Osteocyte (in vitro differentiated cells): ENCODE results near the gene TGM4. TPM values are rescaled to one million over a fixed set of nuclear protein-coding genes. Genes with fewer than 3 reads are reported as not detected.

Experiments used
- DNase-seq: peaks from one replicate; pipeline ENCODE4 v3.0.0; 2021; ENCODE audit warnings: mixed read lengths; ENCODE audit not compliant: unreplicated experiment; ENCODE audit errors: extremely low spot score
- H3K27ac Mint-ChIP-seq: one replicate; pipeline ENCODE4 v1.8.0; 2021; ENCODE audit warnings: mild to moderate bottlenecking, mixed read lengths; ENCODE audit not compliant: unreplicated experiment
- H3K27me3 Mint-ChIP-seq: one replicate; pipeline ENCODE4 v1.8.0; 2021; ENCODE audit warnings: mixed read lengths; ENCODE audit not compliant: unreplicated experiment
- H3K36me3 Mint-ChIP-seq: one replicate; pipeline ENCODE4 v1.8.0; 2021; ENCODE audit warnings: mixed read lengths; ENCODE audit not compliant: unreplicated experiment
- H3K4me1 Mint-ChIP-seq: one replicate; pipeline ENCODE4 v1.8.0; 2021; ENCODE audit warnings: mixed read lengths; ENCODE audit not compliant: unreplicated experiment
- H3K4me3 Mint-ChIP-seq: one replicate; pipeline ENCODE4 v1.8.0; 2021; ENCODE audit warnings: mild to moderate bottlenecking, moderate library complexity, mixed read lengths; ENCODE audit not compliant: unreplicated experiment
- H3K9me3 Mint-ChIP-seq: one replicate; pipeline ENCODE4 v1.8.0; 2021; ENCODE audit warnings: mixed read lengths; ENCODE audit not compliant: unreplicated experiment
- CTCF ChIP-seq: fragments of 200-600 bp; sonication (generic); IDR thresholded peaks from 2 replicates; pipeline ENCODE4 v1.5.0; 2021; ENCODE audit warnings: antibody characterized with exemption, mild to moderate bottlenecking, moderate library complexity
- total RNA-seq: library from RNA; stranded (reverse); gene quantifications from 2 replicates; pipeline ENCODE4 v1.2.1, GENCODE V29; 2021

Gene TGM4
- total RNA-seq, 1 donor from 2014 or later: not detected

GRCh38 chr3:44903751-44904150 lies 29.3 kb downstream of the TGM4 start:
- no peak overlapping the region for H3K4me3 Mint-ChIP-seq
- H3K36me3 Mint-ChIP-seq: peaks cover 2% of the 10 kb centered on the region
- TF ChIP-seq CTCF: no peak
- no peak overlapping the region for H3K27ac Mint-ChIP-seq
- peaks cover 14% of the 10 kb centered on the region for H3K4me1 Mint-ChIP-seq
- no peaks in the 10 kb centered on the region for H3K27me3 Mint-ChIP-seq
- DNase-seq: no peak
- H3K9me3 Mint-ChIP-seq: no peaks in the 10 kb centered on the region

GRCh38 chr3:44905446-44906157 lies 31.2 kb downstream of the TGM4 start:
- Mint-ChIP-seq H3K4me1 (peaks cover 14% of the 10 kb centered on the region), H3K27ac (no peak overlapping the region), H3K36me3 (peaks cover 2% of the 10 kb centered on the region), H3K27me3 (no peaks in the 10 kb centered on the region), H3K4me3 (no peak overlapping the region), H3K9me3 (peaks cover under 1% of the 10 kb centered on the region)
- no peak for DNase-seq
- no peak for TF ChIP-seq CTCF

DNA sequence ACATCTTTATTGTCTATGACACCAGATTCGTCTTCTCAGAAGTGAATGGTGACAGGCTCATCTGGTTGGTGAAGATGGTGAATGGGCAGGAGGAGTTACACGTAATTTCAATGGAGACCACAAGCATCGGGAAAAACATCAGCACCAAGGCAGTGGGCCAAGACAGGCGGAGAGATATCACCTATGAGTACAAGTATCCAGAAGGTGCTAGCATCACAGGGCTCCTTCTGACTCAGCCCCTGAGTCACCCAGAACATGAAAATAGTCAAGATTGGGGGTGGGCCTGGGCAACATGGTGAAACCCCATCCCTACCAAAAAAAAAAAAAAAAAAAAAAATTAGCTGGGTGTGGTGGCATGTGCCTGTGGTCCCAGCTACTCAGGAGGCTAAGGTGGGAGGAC lies 32.6 kb downstream of the TGM4 start:
- H3K9me3 Mint-ChIP-seq: peaks cover 11% of the 10 kb centered on the region
- no peak overlapping the region for H3K4me3 Mint-ChIP-seq
- H3K36me3 Mint-ChIP-seq: peaks cover 2% of the 10 kb centered on the region
- H3K27ac Mint-ChIP-seq: no peak overlapping the region
- H3K4me1 Mint-ChIP-seq: peaks cover 14% of the 10 kb centered on the region
- H3K27me3 Mint-ChIP-seq: no peaks in the 10 kb centered on the region
- DNase-seq: no peak
- TF ChIP-seq CTCF: no peak

DNA sequence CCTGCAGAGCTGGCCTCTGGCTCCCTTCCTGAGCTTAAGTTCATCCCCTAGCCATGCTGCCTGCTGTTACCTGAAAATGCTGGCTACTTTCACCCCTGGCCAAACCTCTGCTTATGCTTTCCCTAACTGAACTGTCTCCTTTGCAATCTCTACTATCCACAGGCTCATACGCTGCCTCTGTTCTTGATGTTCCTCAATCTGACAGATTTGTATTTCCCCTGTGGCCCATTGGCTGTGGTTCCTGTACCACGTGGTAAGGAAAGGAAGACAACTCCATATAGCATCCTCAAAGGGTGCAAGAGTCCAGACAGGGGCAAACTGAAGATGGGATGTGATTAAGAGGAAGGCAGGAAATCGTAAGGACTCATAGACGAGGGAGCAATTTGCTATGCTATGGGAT lies 33.2 kb downstream of the TGM4 start:
- TF ChIP-seq CTCF: no peak
- peaks cover 11% of the 10 kb centered on the region for H3K9me3 Mint-ChIP-seq
- DNase-seq: no peak
- H3K4me3 Mint-ChIP-seq: no peak overlapping the region
- no peak overlapping the region for H3K27ac Mint-ChIP-seq
- peaks cover 14% of the 10 kb centered on the region for H3K4me1 Mint-ChIP-seq
- peaks cover 2% of the 10 kb centered on the region for H3K36me3 Mint-ChIP-seq
- no peaks in the 10 kb centered on the region for H3K27me3 Mint-ChIP-seq

GRCh38 chr3:44909063-44909462 lies 34.7 kb downstream of the TGM4 start:
- no peak for TF ChIP-seq CTCF
- Mint-ChIP-seq H3K36me3 (peaks cover 2% of the 10 kb centered on the region), H3K9me3 (peaks cover 11% of the 10 kb centered on the region), H3K27ac (no peak overlapping the region), H3K4me1 (peaks cover 16% of the 10 kb centered on the region), H3K27me3 (no peaks in the 10 kb centered on the region), H3K4me3 (no peak overlapping the region)
- no peak for DNase-seq
